PC-3 (cell line): Measurements from ENCODE around the gene VTI1B. TPM values are rescaled to one million over a fixed set of nuclear protein-coding genes. Genes with fewer than 3 reads are reported as not detected.

ENCODE experiments used
- ATAC-seq: fragments of 200-7000 bp; cut with Tn5 transposase; 2 replicates; pipeline ENCODE4 v1.9.1; 2020; ENCODE audit warnings: mild to moderate bottlenecking, moderate library complexity
- BruUV-seq: library from RNA; stranded (reverse); fragments of 400-500 nt; replicated peaks from 2 replicates; lab custom pipeline; 2021; lab: Mats Ljungman, UMichigan
- CTCF ChIA-PET: fragments of 300-600 bp; sonication (Branson Sonifier 250); formaldehyde crosslinking; loops from one replicate; lab custom pipeline; 2022; ENCODE audit warnings: antibody characterized with exemption; lab: Charles Lee
- POLR2A ChIA-PET: fragments of 300-600 bp; sonication (Branson Sonifier 250); formaldehyde crosslinking; loops from one replicate; lab custom pipeline; 2022; ENCODE audit warnings: antibody characterized with exemption; ENCODE audit not compliant: unreplicated experiment; lab: Charles Lee
- DNase-seq: peaks from one replicate; pipeline ENCODE4 v3.0.0-alpha.2; 2015
- H2AFZ ChIP-seq: fragments of 300-600 bp; sonication (generic); 2 replicates; pipeline ENCODE4 v1.6.0; 2016; ENCODE audit warnings: antibody characterized with exemption, low read length
- H3F3A ChIP-seq: fragments of 300-600 bp; sonication (generic); one replicate; pipeline ENCODE4 v1.6.0; 2017; ENCODE audit warnings: antibody characterized with exemption, low read length, control low read depth, mild to moderate bottlenecking; ENCODE audit not compliant: unreplicated experiment
- H3K27ac ChIP-seq: fragments of 300-600 bp; sonication (generic); 2 replicates; pipeline ENCODE4 v1.5.1; 2016; ENCODE audit warnings: mild to moderate bottlenecking, low read length
- H3K27me3 ChIP-seq: fragments of 300-600 bp; sonication (generic); 2 replicates; pipeline ENCODE4 v1.6.1; 2016; ENCODE audit warnings: low read length, mixed read lengths
- H3K36me3 ChIP-seq: fragments of 300-600 bp; sonication (generic); 2 replicates; pipeline ENCODE4 v1.6.1; 2016; ENCODE audit warnings: low read depth, mixed run types, low read length, mixed read lengths
- H3K4me1 ChIP-seq: fragments of 300-600 bp; sonication (generic); 2 replicates; pipeline ENCODE4 v1.5.1; 2016; ENCODE audit warnings: low read length; ENCODE audit not compliant: insufficient read depth
- H3K4me2 ChIP-seq: fragments of 300-600 bp; sonication (generic); 2 replicates; pipeline ENCODE4 v1.6.0; 2016; ENCODE audit warnings: low read length
- H3K4me3 ChIP-seq: fragments of 300-600 bp; sonication (generic); 2 replicates; pipeline ENCODE4 v1.5.1; 2016; ENCODE audit warnings: mild to moderate bottlenecking, low read length, mixed read lengths
- H3K79me2 ChIP-seq: fragments of 300-600 bp; sonication (generic); 2 replicates; pipeline ENCODE4 v1.6.1; 2017; ENCODE audit warnings: low read length, mixed read lengths
- H3K9ac ChIP-seq: fragments of 300-600 bp; sonication (generic); 2 replicates; pipeline ENCODE4 v1.6.0; 2016; ENCODE audit warnings: mild to moderate bottlenecking, low read length
- H3K9me2 ChIP-seq: fragments of 300-600 bp; sonication (generic); replicated peaks from 2 replicates; pipeline ENCODE4 v1.6.1; 2016; ENCODE audit warnings: mixed run types, low read length, mixed read lengths
- H3K9me3 ChIP-seq: fragments of 300-600 bp; sonication (generic); 2 replicates; pipeline ENCODE4 v1.6.1; 2016; ENCODE audit warnings: low read length, mixed read lengths
- H4K20me1 ChIP-seq: fragments of 300-600 bp; sonication (generic); 2 replicates; pipeline ENCODE4 v1.6.1; 2016; ENCODE audit warnings: low read length, mixed read lengths
- EZH2 ChIP-seq: fragments of 300-600 bp; sonication (generic); IDR thresholded peaks from one replicate; pipeline ENCODE4 v1.6.1; 2017; ENCODE audit warnings: antibody characterized with exemption, mild to moderate bottlenecking, low read length; ENCODE audit not compliant: unreplicated experiment
- EZH2phosphoT487 ChIP-seq: fragments of 300-600 bp; sonication (generic); IDR thresholded peaks from 2 replicates; pipeline ENCODE4 v1.6.1; 2018; ENCODE audit warnings: mild to moderate bottlenecking, antibody characterized with exemption, low read length, borderline replicate concordance
- intact Hi-C: fragments of 100-400 bp; cut with micrococcal nuclease; formaldehyde crosslinking; loops from 2 replicates; pipeline ENCODE4 v1.9.0; 2023
- total RNA-seq: library from RNA; depleted of rRNA; stranded (reverse); fragments of >200 nt; gene quantifications from 2 replicates; pipeline ENCODE4 v1.2.3, GENCODE V29; 2014
- TF ChIP-seq, protein P1 (sequence below): fragments of 300-600 bp; sonication (generic); conservative IDR thresholded peaks from 2 replicates; pipeline ENCODE4 v1.5.1; 2017; ENCODE audit warnings: antibody characterized with exemption, low read depth, mild to moderate bottlenecking, low read length

Gene VTI1B
- total RNA-seq, 1 experiment from 2014 or later: 93.8 TPM

DNA sequence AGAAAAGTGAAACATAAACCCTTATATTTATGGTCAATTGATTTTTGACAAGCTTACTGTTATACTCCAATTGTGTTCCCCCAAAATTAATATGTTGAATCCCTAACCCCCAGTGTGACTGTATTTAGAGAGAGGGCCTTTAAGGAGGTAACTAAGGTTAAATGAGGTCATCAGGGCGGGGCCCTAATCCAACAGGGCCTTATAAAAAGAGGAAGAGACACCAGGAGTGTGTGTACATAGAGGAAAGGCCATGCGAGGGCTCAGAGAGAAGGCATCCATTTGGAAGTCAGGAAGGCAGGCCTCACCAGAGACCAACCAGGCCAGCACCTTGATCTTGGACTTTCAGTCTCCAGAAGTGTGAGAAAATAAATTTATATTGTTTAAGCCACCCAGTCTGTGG lies 6.5 kb upstream of the VTI1B start:
- ATAC-seq (peak; percentile 31; the same call in 1 of the 2 replicates), DNase-seq (no peak)
- TF ChIP-seq EZH2phosphoT487 (no peak), EZH2 (no peak)
- TF ChIP-seq, protein P1, sequence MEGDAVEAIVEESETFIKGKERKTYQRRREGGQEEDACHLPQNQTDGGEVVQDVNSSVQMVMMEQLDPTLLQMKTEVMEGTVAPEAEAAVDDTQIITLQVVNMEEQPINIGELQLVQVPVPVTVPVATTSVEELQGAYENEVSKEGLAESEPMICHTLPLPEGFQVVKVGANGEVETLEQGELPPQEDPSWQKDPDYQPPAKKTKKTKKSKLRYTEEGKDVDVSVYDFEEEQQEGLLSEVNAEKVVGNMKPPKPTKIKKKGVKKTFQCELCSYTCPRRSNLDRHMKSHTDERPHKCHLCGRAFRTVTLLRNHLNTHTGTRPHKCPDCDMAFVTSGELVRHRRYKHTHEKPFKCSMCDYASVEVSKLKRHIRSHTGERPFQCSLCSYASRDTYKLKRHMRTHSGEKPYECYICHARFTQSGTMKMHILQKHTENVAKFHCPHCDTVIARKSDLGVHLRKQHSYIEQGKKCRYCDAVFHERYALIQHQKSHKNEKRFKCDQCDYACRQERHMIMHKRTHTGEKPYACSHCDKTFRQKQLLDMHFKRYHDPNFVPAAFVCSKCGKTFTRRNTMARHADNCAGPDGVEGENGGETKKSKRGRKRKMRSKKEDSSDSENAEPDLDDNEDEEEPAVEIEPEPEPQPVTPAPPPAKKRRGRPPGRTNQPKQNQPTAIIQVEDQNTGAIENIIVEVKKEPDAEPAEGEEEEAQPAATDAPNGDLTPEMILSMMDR: no peak
- H3K9ac ChIP-seq: no peak overlapping the region
- 0 out of 2 replicates have a peak, but pooled peaks cover 7% of the 10 kb centered on the region for H4K20me1 ChIP-seq
- CTCF ChIA-PET: interaction anchor here (0.7 kb wide), 1 partner anchor 74 kb away, joined by 6 read pairs; no protein-coding TSS in a partner anchor
- intact Hi-C loops: no loop called here
- peaks cover 17% of the 10 kb centered on the region for H3K4me1 ChIP-seq
- peaks cover 66% of the 10 kb centered on the region for H3K36me3 ChIP-seq
- H3K27ac ChIP-seq: 0 out of 2 replicates have a peak overlapping the region, but pooled peaks have one; percentile 4
- H3K79me2 ChIP-seq: peaks cover 19% of the 10 kb centered on the region
- no TSS peak for BruUV-seq
- no peaks in the 10 kb centered on the region for H3K27me3 ChIP-seq
- no peaks in the 10 kb centered on the region for H3K9me2 ChIP-seq
- no peak overlapping the region for H3K4me2 ChIP-seq
- no peaks in the 10 kb centered on the region for H3F3A ChIP-seq
- H3K9me3 ChIP-seq: no peaks in the 10 kb centered on the region
- H3K4me3 ChIP-seq: no peak overlapping the region
- no peak overlapping the region for H2AFZ ChIP-seq
- POLR2A ChIA-PET: no interaction called here

DNA sequence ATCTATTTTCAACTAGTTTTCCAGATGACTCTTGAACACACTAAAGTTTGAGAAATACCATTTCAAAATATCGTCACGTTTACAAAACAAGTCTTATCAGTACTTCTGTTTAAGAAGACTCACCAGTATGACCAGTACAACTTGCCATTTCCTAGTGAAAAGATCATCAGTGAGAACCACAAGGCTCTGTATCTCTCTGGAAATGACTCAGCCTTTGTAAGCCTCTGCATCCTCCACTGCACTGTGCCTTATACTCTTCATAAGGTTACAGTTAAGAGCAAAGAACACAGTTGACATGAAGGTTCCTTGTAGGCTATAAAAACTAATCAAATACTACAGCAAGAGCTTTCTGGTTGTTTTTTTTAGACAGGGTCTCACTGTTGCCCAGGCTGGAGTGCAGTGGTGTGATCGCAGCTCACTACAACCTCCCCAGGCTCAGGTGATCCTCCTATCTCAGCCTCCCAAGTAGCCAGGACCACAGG lies 5.7 kb upstream of the VTI1B start:
- BruUV-seq: no TSS peak
- H3K36me3 ChIP-seq: peaks cover 60% of the 10 kb centered on the region
- H3K9me3 ChIP-seq: no peaks in the 10 kb centered on the region
- ChIA-PET POLR2A (no interaction called here), CTCF (interaction anchor here (0.7 to 2.2 kb wide), 2 partner anchors 24 to 75 kb away, joined by 5 to 6 read pairs; no protein-coding TSS in a partner anchor)
- H3F3A ChIP-seq: no peaks in the 10 kb centered on the region
- 0 out of 2 replicates have a peak, but pooled peaks cover 7% of the 10 kb centered on the region for H4K20me1 ChIP-seq
- H3K9me2 ChIP-seq: no peaks in the 10 kb centered on the region
- peaks cover 19% of the 10 kb centered on the region for H3K79me2 ChIP-seq
- DNase-seq (peak; percentile 79), ATAC-seq (peak; percentile 97)
- H3K4me3 ChIP-seq: no peak overlapping the region
- 0 out of 2 replicates have a peak overlapping the region, but pooled peaks have one; percentile 9 for H3K4me2 ChIP-seq
- peak overlapping the region; percentile 31 for H3K27ac ChIP-seq
- intact Hi-C loops: no loop called here
- no peak overlapping the region for H2AFZ ChIP-seq
- H3K9ac ChIP-seq: no peak overlapping the region
- peaks cover 20% of the 10 kb centered on the region for H3K4me1 ChIP-seq
- TF ChIP-seq EZH2: no peak
- TF ChIP-seq EZH2phosphoT487: no peak
- TF ChIP-seq, protein P1: no peak
- no peaks in the 10 kb centered on the region for H3K27me3 ChIP-seq

DNA sequence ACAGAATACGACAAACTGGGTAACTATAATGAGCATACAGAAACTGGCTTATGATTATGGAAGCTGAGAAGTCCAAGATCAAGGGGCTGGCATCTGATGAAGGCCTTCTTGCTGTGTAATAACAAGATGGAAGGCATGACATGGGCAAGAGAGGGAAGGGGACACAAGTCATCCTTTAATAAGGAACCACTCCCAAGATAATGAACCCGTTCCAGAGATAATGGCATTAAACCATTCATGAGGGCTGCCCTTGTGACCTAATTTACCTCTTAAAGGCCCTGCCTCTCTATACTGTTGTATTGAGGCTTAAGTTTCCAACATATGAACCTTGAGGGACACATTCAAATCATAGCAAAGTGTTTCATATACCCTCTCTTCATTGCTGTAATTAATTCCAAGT lies 4.6 kb upstream of the VTI1B start:
- ChIA-PET CTCF (interaction anchor here (2.2 kb wide), 1 partner anchor 25 kb away, joined by 5 read pairs; no protein-coding TSS in a partner anchor), POLR2A (no interaction called here)
- BruUV-seq: no TSS peak
- no peak overlapping the region for H2AFZ ChIP-seq
- ATAC-seq (no peak), DNase-seq (no peak)
- no peaks in the 10 kb centered on the region for H3F3A ChIP-seq
- no peak overlapping the region for H3K4me3 ChIP-seq
- intact Hi-C loops: no loop called here
- H3K9me2 ChIP-seq: no peaks in the 10 kb centered on the region
- no peaks in the 10 kb centered on the region for H3K9me3 ChIP-seq
- no peak for TF ChIP-seq EZH2
- TF ChIP-seq, protein P1: no peak
- peaks cover 23% of the 10 kb centered on the region for H3K79me2 ChIP-seq
- H3K27me3 ChIP-seq: no peaks in the 10 kb centered on the region
- H3K9ac ChIP-seq: no peak overlapping the region
- peaks cover 21% of the 10 kb centered on the region for H3K4me1 ChIP-seq
- peaks cover 50% of the 10 kb centered on the region for H3K36me3 ChIP-seq
- H4K20me1 ChIP-seq: peaks cover 4% of the 10 kb centered on the region
- no peak overlapping the region for H3K27ac ChIP-seq
- H3K4me2 ChIP-seq: no peak overlapping the region
